HL-60 (cell line): ENCODE measurements around the gene STMN1.

ENCODE experiments used
- POLR2AphosphoS5 ChIP-seq: IDR thresholded peaks from 2 replicates; pipeline ENCODE4 v1.6.1; 2012; ENCODE audit warnings: low read depth
- SPI1 ChIP-seq: IDR thresholded peaks from 2 replicates; pipeline ENCODE4 v1.6.1; 2012; ENCODE audit warnings: low read depth, mild to moderate bottlenecking, borderline replicate concordance
- TF ChIP-seq, protein P1 (sequence below): IDR thresholded peaks from one replicate; pipeline ENCODE4 v1.5.1; 2011; ENCODE audit warnings: low read length, control low read depth, inconsistent platforms; ENCODE audit not compliant: insufficient read depth

GRCh38 chr1:25871086-25871703, 35.0 kb downstream of the STMN1 start:
- TF ChIP-seq, protein P1, sequence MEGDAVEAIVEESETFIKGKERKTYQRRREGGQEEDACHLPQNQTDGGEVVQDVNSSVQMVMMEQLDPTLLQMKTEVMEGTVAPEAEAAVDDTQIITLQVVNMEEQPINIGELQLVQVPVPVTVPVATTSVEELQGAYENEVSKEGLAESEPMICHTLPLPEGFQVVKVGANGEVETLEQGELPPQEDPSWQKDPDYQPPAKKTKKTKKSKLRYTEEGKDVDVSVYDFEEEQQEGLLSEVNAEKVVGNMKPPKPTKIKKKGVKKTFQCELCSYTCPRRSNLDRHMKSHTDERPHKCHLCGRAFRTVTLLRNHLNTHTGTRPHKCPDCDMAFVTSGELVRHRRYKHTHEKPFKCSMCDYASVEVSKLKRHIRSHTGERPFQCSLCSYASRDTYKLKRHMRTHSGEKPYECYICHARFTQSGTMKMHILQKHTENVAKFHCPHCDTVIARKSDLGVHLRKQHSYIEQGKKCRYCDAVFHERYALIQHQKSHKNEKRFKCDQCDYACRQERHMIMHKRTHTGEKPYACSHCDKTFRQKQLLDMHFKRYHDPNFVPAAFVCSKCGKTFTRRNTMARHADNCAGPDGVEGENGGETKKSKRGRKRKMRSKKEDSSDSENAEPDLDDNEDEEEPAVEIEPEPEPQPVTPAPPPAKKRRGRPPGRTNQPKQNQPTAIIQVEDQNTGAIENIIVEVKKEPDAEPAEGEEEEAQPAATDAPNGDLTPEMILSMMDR: no peak
- peak; percentile 9; the same call in 1 of the 2 replicates for TF ChIP-seq SPI1
- TF ChIP-seq POLR2AphosphoS5: no peak
